BJ (cell line): Measurements from ENCODE around the gene PNLIP. TPM values are rescaled to one million over a fixed set of nuclear protein-coding genes. Genes with fewer than 3 reads are reported as not detected.

ENCODE experiments used
- CTCF ChIA-PET: fragments of 350-600 bp; formaldehyde crosslinking; extraction: SDS; loops from one replicate; lab custom pipeline; 2021; ENCODE audit warnings: antibody characterized with exemption, inconsistent platforms; lab: Yijun Ruan, JAX
- POLR2A ChIA-PET: fragments of 300-600 bp; sonication (Branson Sonifier 250); formaldehyde crosslinking; extraction: SDS; loops from one replicate; lab custom pipeline; 2021; ENCODE audit warnings: antibody characterized with exemption; lab: Charles Lee
- DNase-seq: peaks from one replicate; pipeline ENCODE4 v3.0.0-alpha.2; 2011; ENCODE audit warnings: low read depth
- H3K27me3 ChIP-seq: 2 replicates; pipeline ENCODE4 v1.6.0; 2011; ENCODE audit warnings: low read length; ENCODE audit not compliant: control insufficient read depth, insufficient read depth
- H3K36me3 ChIP-seq: 2 replicates; pipeline ENCODE4 v1.5.1; 2011; ENCODE audit warnings: low read length; ENCODE audit not compliant: control insufficient read depth, insufficient read depth
- H3K4me3 ChIP-seq: 2 replicates; pipeline ENCODE4 v1.5.1; 2011; ENCODE audit warnings: low read depth, mild to moderate bottlenecking, control low read depth, low read length
- CTCF ChIP-seq: IDR thresholded peaks from 2 replicates; pipeline ENCODE4 v1.5.1; 2011; ENCODE audit warnings: low read depth, mild to moderate bottlenecking, control low read depth, inconsistent platforms, low read length, moderate library complexity; ENCODE audit not compliant: insufficient read depth
- polyA plus RNA-seq: library from polyadenylated mRNA; depleted of rRNA; stranded (reverse); fragments of >200 nt; gene quantifications from 2 replicates; pipeline ENCODE4 v1.2.3, GENCODE V29; 2011

PNLIP gene
- polyA plus RNA-seq, 1 experiment = not detected

GRCh38 chr10:116597543-116597942 lies 51.8 kb downstream of the PNLIP start:
- CTCF ChIA-PET = no interaction called here
- Histone ChIP-seq H3K4me3 (no peak overlapping the region), H3K36me3 (no peaks in the 10 kb centered on the region), H3K27me3 (no peaks in the 10 kb centered on the region)
- POLR2A ChIA-PET = no interaction called here
- DNase-seq = no peak
- no peak for TF ChIP-seq CTCF

DNA sequence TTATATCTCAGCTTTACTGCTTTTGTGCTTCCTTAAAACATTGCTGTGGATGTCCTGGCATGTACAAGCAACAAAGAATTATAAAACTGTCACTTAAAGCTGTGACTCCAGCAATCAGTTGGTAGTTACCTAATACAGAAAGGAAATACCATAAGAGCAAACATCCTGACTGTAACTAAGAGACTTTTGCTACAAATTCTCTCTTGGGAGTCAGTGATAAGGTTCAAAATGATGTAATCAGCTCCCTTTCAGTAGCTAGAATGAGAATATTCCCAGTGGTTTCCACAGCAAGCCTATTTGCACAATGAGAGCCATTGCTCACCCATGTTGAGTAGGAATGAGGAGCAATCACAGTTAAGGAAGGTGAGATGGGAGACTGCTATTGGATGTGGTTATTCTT lies 52.6 kb downstream of the PNLIP start:
- POLR2A ChIA-PET = no interaction called here
- CTCF ChIA-PET = no interaction called here
- Histone ChIP-seq H3K4me3 (no peak overlapping the region), H3K36me3 (no peaks in the 10 kb centered on the region), H3K27me3 (no peaks in the 10 kb centered on the region)
- TF ChIP-seq CTCF = no peak
- DNase-seq = no peak

- Histone ChIP-seq H3K36me3 (no peaks in the 10 kb centered on the region), H3K27me3 (no peaks in the 10 kb centered on the region), H3K4me3 (no peak overlapping the region)
- no peak for TF ChIP-seq CTCF
- DNase-seq = no peak
- ChIA-PET CTCF (no interaction called here), POLR2A (no interaction called here)
Observed at GRCh38 chr10:116599991-116600390, 54.3 kb downstream of the PNLIP start.

DNA sequence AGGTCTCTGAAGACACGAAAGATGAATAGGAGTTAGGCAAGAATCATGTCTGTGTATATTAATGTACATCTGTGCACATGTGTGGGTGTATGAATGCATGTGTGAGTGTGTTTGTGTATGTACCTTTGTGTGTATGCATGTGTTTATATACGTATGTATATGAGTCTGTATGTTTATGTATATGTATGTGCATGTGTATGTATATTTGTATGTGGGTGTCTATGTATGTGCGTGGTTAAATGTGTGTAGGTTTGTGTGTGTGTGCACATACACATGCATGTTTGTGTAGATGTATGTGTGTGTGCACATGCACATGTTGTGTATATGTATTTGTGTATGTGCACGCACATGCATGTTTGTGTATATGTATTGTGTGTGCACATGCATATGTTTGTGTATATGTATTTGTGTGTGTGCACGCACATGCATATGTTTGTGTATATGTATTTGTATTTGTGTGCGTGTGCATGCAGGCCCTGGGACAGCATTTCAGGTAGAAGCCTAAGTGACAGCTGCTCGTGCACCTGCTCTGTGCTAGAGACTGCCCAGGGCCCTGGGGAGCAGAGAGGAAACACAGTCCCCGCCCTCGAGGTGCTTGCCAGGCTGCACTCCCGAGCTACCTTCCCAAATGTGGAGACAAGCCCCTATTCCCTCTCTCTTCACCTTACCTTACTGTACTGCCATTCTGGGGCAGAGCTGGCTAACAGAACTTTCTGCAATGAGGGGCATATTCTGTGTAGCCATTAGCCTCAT lies 57.1 kb downstream of the PNLIP start:
- Histone ChIP-seq H3K4me3 (no peak overlapping the region), H3K27me3 (no peaks in the 10 kb centered on the region), H3K36me3 (no peaks in the 10 kb centered on the region)
- POLR2A ChIA-PET = no interaction called here
- CTCF ChIA-PET = no interaction called here
- DNase-seq = no peak
- TF ChIP-seq CTCF = no peak

- no peak for TF ChIP-seq CTCF
- ChIA-PET POLR2A (no interaction called here), CTCF (no interaction called here)
- no peak for DNase-seq
- H3K36me3 ChIP-seq = no peaks in the 10 kb centered on the region
- no peaks in the 10 kb centered on the region for H3K27me3 ChIP-seq
- no peak overlapping the region for H3K4me3 ChIP-seq
Observed at GRCh38 chr10:116606061-116606483, 60.3 kb downstream of the PNLIP start.
